ENCODE measurements around the gene YBX1.
"Not testable (repeated sequence)": the region's sequence is repeated elsewhere in the genome, so short reads cannot be mapped to it uniquely, and the experiment has no call there.

The YBX1 gene

DNA sequence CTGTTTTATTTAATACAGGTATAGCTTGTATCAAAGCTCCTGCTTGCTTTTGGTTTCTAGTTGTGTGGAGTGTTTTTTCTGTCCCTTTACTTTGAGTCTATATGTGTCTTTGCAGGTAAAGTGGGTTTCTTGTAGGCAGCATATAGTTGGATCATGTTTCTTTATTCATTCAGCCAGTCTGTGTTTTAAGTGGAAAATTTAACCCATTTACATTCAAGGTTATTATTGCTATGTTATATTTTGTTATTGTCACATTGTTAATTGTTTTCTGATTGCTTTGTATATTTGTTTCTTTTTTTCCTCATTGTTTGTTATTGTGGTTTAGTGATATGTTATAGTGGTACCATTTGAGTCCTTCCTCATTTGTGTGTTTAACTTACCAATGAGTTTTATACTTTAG, 31.1 kb downstream of the YBX1 start:
- Histone ChIP-seq H3K4me3 (ENCODE audit: low read depth, low read length) (no peak overlapping the region), H3K4me1 (no peaks in the 10 kb centered on the region), H3K4me2 (ENCODE audit: low read length) (no peak overlapping the region), H3K9me3 (ENCODE audit: control insufficient read depth, low read length) (no peaks in the 10 kb centered on the region), H3K79me2 (peaks cover 4% of the 10 kb centered on the region), H3K27ac (no peak overlapping the region), H3K27me3 (ENCODE audit: control insufficient read depth, insufficient read depth, low read length) (no peaks in the 10 kb centered on the region), H2AFZ (no peak overlapping the region), H3K9ac (no peak overlapping the region), H3K36me3 (ENCODE audit: control insufficient read depth, insufficient read depth, low read length) (no peaks in the 10 kb centered on the region)
- TF ChIP-seq, protein P1, sequence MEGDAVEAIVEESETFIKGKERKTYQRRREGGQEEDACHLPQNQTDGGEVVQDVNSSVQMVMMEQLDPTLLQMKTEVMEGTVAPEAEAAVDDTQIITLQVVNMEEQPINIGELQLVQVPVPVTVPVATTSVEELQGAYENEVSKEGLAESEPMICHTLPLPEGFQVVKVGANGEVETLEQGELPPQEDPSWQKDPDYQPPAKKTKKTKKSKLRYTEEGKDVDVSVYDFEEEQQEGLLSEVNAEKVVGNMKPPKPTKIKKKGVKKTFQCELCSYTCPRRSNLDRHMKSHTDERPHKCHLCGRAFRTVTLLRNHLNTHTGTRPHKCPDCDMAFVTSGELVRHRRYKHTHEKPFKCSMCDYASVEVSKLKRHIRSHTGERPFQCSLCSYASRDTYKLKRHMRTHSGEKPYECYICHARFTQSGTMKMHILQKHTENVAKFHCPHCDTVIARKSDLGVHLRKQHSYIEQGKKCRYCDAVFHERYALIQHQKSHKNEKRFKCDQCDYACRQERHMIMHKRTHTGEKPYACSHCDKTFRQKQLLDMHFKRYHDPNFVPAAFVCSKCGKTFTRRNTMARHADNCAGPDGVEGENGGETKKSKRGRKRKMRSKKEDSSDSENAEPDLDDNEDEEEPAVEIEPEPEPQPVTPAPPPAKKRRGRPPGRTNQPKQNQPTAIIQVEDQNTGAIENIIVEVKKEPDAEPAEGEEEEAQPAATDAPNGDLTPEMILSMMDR (IDR thresholded peaks at IDR 0.05): no peak

DNA sequence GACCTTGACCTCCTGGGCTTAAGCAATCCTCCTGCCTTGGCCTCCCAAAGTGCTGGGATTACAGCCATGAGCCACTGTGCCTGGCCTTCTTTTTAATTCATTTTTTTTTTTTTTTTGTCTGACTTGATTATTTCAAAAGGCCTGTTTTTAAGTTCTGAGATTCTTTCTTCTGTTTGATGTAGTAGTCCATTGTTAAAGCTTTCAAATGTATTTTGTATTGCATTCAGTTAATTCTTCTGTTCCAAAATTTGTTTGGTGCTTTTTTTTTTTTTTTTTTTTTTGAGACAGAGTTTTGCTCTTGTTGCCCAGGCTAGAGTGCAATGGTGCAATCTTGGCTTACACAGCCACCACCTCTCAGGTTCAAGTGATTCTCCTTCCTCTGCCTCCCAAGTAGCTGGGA, 32.2 kb downstream of the YBX1 start:
- not testable (repeated sequence) for H3K4me1 ChIP-seq; H2AFZ ChIP-seq; H3K79me2 ChIP-seq; H3K9me3 ChIP-seq (ENCODE audit: control insufficient read depth, low read length); H3K36me3 ChIP-seq (ENCODE audit: control insufficient read depth, insufficient read depth, low read length); H3K4me3 ChIP-seq (ENCODE audit: low read depth, low read length); H3K9ac ChIP-seq; H3K4me2 ChIP-seq (ENCODE audit: low read length); H3K27me3 ChIP-seq (ENCODE audit: control insufficient read depth, insufficient read depth, low read length); H3K27ac ChIP-seq

DNA sequence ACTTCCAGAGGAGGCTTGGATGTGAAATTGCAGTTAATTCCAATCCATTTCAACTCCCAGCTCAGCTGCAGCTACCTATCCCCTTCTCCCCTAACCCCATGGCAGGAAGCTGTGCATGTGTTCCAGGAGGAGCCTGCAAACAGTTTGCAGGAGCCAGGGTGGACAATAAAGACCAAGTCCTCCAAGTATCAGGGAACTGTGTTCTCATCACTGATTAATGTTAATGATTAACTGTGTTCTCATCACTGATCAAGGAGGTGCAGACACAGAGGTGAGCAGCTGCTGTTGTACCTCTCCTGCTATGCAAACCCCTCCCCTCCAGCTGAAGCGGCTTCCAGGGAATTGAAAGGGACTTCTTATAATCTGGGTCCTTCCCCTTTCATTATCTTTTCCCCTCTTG, 38.6 kb downstream of the YBX1 start:
- Histone ChIP-seq H3K4me2 (ENCODE audit: low read length) (no peak overlapping the region), H3K27me3 (ENCODE audit: control insufficient read depth, insufficient read depth, low read length) (no peaks in the 10 kb centered on the region), H3K27ac (no peak overlapping the region), H3K4me1 (no peaks in the 10 kb centered on the region), H2AFZ (no peak overlapping the region), H3K79me2 (no peaks in the 10 kb centered on the region), H3K4me3 (ENCODE audit: low read depth, low read length) (no peak overlapping the region), H3K9me3 (ENCODE audit: control insufficient read depth, low read length) (no peaks in the 10 kb centered on the region), H3K36me3 (ENCODE audit: control insufficient read depth, insufficient read depth, low read length) (no peaks in the 10 kb centered on the region), H3K9ac (no peak overlapping the region)
- TF ChIP-seq, protein P1 (IDR thresholded peaks at IDR 0.05): no peak

DNA sequence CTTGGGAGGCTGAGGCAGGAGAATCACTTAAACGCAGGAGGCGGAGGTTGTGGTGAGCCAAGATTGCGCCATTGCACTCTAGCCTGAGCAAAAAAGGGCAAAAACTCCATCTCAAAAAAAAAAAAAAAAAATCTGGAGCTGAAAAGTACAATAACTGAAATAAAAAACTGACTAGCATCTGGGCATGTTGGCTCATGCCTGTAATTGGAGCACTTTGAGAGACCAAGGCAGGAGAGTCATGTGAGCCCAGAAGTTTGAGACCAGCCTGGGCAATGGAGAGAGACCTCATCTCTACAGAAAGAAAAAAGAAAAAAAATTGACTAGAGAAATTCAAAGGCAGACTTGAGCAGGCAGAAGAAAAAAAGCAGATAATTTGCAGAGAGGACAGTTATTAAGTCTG, 39.7 kb downstream of the YBX1 start:
- no peak overlapping the region for H3K4me3 ChIP-seq (ENCODE audit: low read depth, low read length)
- no peaks in the 10 kb centered on the region for H3K79me2 ChIP-seq
- no peaks in the 10 kb centered on the region for H3K36me3 ChIP-seq (ENCODE audit: control insufficient read depth, insufficient read depth, low read length)
- no peak overlapping the region for H2AFZ ChIP-seq
- TF ChIP-seq, protein P1 (IDR thresholded peaks at IDR 0.05): no peak
- H3K9me3 ChIP-seq (ENCODE audit: control insufficient read depth, low read length): no peaks in the 10 kb centered on the region
- H3K4me1 ChIP-seq: no peaks in the 10 kb centered on the region
- no peaks in the 10 kb centered on the region for H3K27me3 ChIP-seq (ENCODE audit: control insufficient read depth, insufficient read depth, low read length)
- H3K9ac ChIP-seq: no peak overlapping the region
- H3K27ac ChIP-seq: no peak overlapping the region
- no peak overlapping the region for H3K4me2 ChIP-seq (ENCODE audit: low read length)

DNA sequence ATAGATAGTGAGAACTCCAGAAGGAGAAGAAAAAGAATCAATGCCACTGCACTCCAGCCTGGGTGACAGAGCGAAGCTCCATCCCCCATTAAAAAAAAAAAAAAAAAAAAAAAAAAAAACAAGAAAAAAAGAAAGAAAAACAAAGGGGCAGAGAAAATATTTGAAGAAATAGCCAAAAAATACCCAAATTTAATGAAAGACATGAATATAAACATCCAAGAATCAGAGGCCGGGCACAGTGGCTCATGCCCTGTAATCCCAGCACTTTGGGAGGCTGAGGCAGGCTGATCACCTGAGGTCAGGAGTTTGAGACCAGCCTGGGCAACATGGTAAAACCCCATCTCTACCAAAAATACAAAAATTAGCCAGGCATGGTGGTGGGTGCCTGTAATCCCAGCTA, 40.2 kb downstream of the YBX1 start:
- H3K4me3 ChIP-seq (ENCODE audit: low read depth, low read length); H3K27me3 ChIP-seq (ENCODE audit: control insufficient read depth, insufficient read depth, low read length); H2AFZ ChIP-seq; H3K4me1 ChIP-seq; H3K9me3 ChIP-seq (ENCODE audit: control insufficient read depth, low read length); H3K79me2 ChIP-seq; H3K27ac ChIP-seq; H3K4me2 ChIP-seq (ENCODE audit: low read length); H3K36me3 ChIP-seq (ENCODE audit: control insufficient read depth, insufficient read depth, low read length); H3K9ac ChIP-seq: not testable (repeated sequence)

DNA sequence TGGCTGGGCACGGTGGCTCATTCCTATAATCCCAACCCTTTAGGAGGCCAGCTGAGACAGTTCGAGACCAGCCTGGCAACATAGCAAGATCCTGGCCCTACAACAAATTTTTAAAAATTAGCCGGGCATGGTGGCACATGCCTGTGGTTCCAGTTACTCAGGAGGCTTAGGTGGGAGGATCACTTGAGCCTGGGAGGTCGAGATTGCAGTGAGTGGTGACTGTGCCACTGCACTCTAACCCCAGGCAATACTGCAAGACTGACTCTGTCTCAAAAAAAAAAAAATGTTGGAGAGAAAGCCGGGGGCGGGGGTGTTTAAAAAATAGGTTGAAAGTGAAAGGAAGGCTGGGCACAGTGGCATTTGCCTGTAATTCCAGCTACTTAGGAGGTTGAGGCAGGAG, 41.3 kb downstream of the YBX1 start:
- Histone ChIP-seq H3K4me2 (ENCODE audit: low read length) (no peak overlapping the region), H3K27me3 (ENCODE audit: control insufficient read depth, insufficient read depth, low read length) (no peaks in the 10 kb centered on the region), H3K27ac (no peak overlapping the region), H2AFZ (no peak overlapping the region), H3K36me3 (ENCODE audit: control insufficient read depth, insufficient read depth, low read length) (no peaks in the 10 kb centered on the region), H3K9ac (no peak overlapping the region), H3K9me3 (ENCODE audit: control insufficient read depth, low read length) (no peaks in the 10 kb centered on the region), H3K4me1 (no peaks in the 10 kb centered on the region), H3K4me3 (ENCODE audit: low read depth, low read length) (no peak overlapping the region), H3K79me2 (no peaks in the 10 kb centered on the region)
- TF ChIP-seq, protein P1 (IDR thresholded peaks at IDR 0.05): no peak

DNA sequence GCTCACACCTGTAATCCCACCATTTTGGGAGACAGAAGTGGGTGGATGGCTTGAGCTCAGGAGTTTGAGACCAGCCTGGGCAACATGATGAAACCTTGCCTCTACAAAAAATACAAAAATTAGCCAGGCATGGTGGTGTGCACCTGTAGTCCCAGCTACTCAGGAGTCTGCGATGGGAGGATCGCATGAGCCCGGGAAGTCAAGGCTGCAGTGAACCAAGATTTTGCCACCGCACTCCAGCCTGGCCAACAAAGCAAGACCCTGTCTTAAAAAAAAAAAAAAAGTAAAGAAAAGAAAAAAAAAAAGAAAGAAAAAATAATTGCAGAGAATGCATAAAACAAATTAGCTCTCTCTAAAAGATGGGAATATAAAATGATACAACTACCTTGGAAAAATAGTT, 43.6 kb downstream of the YBX1 start:
- not testable (repeated sequence) for H3K9ac ChIP-seq; H3K79me2 ChIP-seq; H3K27me3 ChIP-seq (ENCODE audit: control insufficient read depth, insufficient read depth, low read length); H2AFZ ChIP-seq; H3K36me3 ChIP-seq (ENCODE audit: control insufficient read depth, insufficient read depth, low read length); H3K4me3 ChIP-seq (ENCODE audit: low read depth, low read length); H3K9me3 ChIP-seq (ENCODE audit: control insufficient read depth, low read length); H3K27ac ChIP-seq; H3K4me2 ChIP-seq (ENCODE audit: low read length); H3K4me1 ChIP-seq
